ENCODE measurements around the gene CD46.

- TF ChIP-seq CTCF (conservative IDR thresholded peaks at IDR 0.05), result no peak
- no peak for TF ChIP-seq EZH2 (IDR thresholded peaks at IDR 0.05; ENCODE audit: low read depth)
These were observed 69.0 kb downstream of the CD46 start for GRCh38 chr1:207820568-207821463.
